Measurements from ENCODE around the gene DPH6. TPM values are rescaled to one million over a fixed set of nuclear protein-coding genes. Genes with fewer than 3 reads are reported as not detected.

Gene DPH6
- total RNA-seq, 6 experiments from 2014 or later, result 5.5 to 12.8 (median 6.9) TPM

DNA sequence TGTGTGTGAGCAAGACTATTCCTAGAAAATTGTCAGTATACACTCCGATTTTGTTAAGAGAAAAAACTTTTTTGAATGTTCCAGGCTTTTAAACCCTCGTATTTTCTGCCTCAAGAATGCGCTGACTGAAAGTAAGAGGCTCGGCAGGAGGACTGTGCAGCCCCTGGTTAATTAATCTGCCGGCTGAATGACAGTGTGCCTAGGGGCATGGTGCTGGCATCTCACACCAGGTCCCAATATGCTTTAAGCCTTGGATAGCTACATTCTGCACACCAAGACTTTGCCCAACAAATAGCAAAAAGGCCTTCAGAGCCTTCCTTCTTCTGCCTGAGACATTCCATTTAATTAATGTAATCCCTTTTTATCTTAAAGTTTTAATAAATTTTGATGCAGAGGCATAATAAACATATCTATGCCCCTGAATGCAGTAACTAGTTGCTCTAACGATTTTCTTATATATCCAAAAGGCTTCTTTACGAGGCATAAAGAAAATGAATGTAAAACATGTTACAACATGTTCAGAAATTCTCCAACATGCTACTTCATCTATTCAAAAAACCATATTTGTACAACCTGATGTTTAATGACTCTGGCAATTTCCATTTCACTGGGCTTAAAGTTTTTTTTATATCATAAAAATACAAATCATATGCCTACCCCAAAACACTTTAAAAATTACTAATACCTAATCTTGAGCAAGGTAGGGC, 37.9 kb downstream of the DPH6 start:
- intact Hi-C loops (cut with DNase I), result no loop called here
- DNase-seq, result no peak
- no peaks in the 10 kb centered on the region for H3K27me3 ChIP-seq
- WGBS (ENCODE audit: insufficient coverage, low coverage, low lambda C conversion rate, missing lambda C conversion rate), result 90% methylated on average over 7 of the region's 7 CpGs
- TF ChIP-seq, protein P1, sequence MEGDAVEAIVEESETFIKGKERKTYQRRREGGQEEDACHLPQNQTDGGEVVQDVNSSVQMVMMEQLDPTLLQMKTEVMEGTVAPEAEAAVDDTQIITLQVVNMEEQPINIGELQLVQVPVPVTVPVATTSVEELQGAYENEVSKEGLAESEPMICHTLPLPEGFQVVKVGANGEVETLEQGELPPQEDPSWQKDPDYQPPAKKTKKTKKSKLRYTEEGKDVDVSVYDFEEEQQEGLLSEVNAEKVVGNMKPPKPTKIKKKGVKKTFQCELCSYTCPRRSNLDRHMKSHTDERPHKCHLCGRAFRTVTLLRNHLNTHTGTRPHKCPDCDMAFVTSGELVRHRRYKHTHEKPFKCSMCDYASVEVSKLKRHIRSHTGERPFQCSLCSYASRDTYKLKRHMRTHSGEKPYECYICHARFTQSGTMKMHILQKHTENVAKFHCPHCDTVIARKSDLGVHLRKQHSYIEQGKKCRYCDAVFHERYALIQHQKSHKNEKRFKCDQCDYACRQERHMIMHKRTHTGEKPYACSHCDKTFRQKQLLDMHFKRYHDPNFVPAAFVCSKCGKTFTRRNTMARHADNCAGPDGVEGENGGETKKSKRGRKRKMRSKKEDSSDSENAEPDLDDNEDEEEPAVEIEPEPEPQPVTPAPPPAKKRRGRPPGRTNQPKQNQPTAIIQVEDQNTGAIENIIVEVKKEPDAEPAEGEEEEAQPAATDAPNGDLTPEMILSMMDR (IDR thresholded peaks at IDR 0.05), result no peak
- no peak for TF ChIP-seq POLR2A (IDR thresholded peaks at IDR 0.05)
- no peaks in the 10 kb centered on the region for H3K36me3 ChIP-seq
- no peak overlapping the region for H3K27ac ChIP-seq
- peaks cover 0 to 5% (median 0%) of the 10 kb centered on the region in 4 donors for H3K4me1 ChIP-seq
- no peak for ATAC-seq
- no peak overlapping the region for H3K4me3 ChIP-seq
- H3K9me3 ChIP-seq, result no peaks in the 10 kb centered on the region

DNA sequence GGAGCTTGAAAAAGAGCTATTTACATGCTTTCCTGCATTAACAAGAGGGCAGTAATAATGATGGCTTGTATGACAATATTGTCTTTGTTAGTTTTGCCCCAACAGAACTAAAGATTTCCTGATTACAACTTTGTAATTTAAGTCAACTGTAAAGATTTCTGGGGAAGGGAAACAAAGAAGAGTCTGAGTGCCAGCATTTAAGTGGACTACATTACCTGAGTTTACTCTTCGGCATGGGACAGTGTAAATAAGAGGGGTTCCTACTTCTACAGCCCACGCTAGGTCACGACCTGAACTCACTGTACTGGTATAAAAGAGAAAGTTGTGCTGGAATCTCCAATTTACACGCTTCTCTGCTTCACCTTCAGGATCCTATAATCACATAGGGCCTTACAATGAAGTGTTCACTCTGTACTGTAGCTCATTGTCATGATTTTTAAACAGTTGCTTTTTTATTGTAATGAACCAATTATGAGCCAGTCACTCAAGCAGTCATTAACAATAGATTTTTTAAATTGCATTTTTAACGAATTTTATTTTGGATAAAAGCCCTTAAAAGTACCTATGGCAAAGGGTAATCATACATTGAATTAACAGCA, 39.6 kb downstream of the DPH6 start:
- WGBS (ENCODE audit: insufficient coverage, low coverage, low lambda C conversion rate, missing lambda C conversion rate), result 55% methylated on average over 4 of the region's 5 CpGs
- Histone ChIP-seq H3K27me3 (no peaks in the 10 kb centered on the region), H3K36me3 (no peaks in the 10 kb centered on the region), H3K4me3 (no peak overlapping the region), H3K27ac (no peak overlapping the region), H3K4me1 (peaks cover 0 to 5% (median 0%) of the 10 kb centered on the region in 4 donors), H3K9me3 (no peaks in the 10 kb centered on the region)
- DNase-seq (no peak), ATAC-seq (no peak)
- intact Hi-C loops (cut with DNase I), result no loop called here
- TF ChIP-seq, protein P1 (IDR thresholded peaks at IDR 0.05), result no peak

DNA sequence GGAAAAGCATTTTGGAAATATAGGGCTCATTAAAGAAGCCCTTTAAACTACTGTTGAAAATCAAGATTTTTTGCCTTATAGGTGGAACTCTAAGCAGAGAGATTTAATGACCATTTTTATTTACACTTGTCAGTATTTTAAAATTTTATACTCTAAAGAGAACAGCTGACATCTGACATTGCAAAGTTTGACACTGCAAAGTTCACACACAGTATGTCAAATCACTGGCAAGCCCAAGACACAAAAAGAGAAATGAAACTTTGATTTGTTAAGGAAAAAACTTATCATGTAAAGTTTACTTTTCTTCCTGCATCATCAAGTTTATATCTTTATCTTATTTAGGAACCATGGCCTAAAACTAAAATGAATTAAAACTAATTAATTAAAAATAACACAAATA, 40.2 kb downstream of the DPH6 start:
- DNase-seq (no peak), ATAC-seq (peak in 2 of 4 donors; percentile 25 to 50)
- no peak for TF ChIP-seq POLR2A (IDR thresholded peaks at IDR 0.05)
- TF ChIP-seq, protein P1 (IDR thresholded peaks at IDR 0.05), result no peak
- H3K9me3 ChIP-seq, result no peaks in the 10 kb centered on the region
- peaks cover 0 to 5% (median 0%) of the 10 kb centered on the region in 4 donors for H3K4me1 ChIP-seq
- H3K27ac ChIP-seq, result no peak overlapping the region
- no peaks in the 10 kb centered on the region for H3K36me3 ChIP-seq
- intact Hi-C loops (cut with DNase I), result no loop called here
- no peak overlapping the region for H3K4me3 ChIP-seq
- no peaks in the 10 kb centered on the region for H3K27me3 ChIP-seq

DNA sequence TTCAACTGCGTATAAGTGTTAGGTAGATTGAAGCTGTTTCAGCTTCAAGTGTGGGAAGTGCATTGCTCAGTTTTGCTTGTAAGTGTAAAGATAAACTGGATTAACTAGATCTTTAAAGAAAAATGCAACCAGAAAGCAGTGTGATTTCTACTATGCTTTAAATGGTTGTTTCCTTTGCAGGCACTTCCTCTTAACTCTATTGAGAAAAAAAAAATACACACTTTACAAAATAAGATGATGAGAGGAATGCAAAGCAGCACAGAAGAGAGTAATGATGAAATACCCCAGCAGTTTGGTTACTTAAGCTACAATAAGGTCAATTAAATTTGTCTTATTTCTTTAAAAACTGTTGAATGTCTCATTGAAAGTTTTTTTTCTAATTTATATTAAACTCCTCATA, 40.8 kb downstream of the DPH6 start:
- H3K27ac ChIP-seq, result no peak overlapping the region
- no peaks in the 10 kb centered on the region for H3K36me3 ChIP-seq
- WGBS (ENCODE audit: insufficient coverage, low coverage, low lambda C conversion rate, missing lambda C conversion rate), result 75% methylated on average over 1 of the region's 1 CpG
- no peak overlapping the region for H3K4me3 ChIP-seq
- ATAC-seq (peak in 1 of 4 donors; percentile 19), DNase-seq (no peak)
- no peak for TF ChIP-seq POLR2A (IDR thresholded peaks at IDR 0.05)
- TF ChIP-seq, protein P1 (IDR thresholded peaks at IDR 0.05), result no peak
- peaks cover 0 to 5% (median 0%) of the 10 kb centered on the region in 4 donors for H3K4me1 ChIP-seq
- H3K9me3 ChIP-seq, result no peaks in the 10 kb centered on the region
- intact Hi-C loops (cut with DNase I), result no loop called here
- no peaks in the 10 kb centered on the region for H3K27me3 ChIP-seq
